HG02571 (cell line): Measurements from ENCODE around the gene MVB12B.

Experiments used
- ATAC-seq: cut with Tn5 transposase; IDR thresholded peaks from one replicate; pipeline ENCODE4 v1.9.1; 2021; ENCODE audit warnings: mild to moderate bottlenecking, moderate library complexity; ENCODE audit not compliant: unreplicated experiment

MVB12B gene

DNA sequence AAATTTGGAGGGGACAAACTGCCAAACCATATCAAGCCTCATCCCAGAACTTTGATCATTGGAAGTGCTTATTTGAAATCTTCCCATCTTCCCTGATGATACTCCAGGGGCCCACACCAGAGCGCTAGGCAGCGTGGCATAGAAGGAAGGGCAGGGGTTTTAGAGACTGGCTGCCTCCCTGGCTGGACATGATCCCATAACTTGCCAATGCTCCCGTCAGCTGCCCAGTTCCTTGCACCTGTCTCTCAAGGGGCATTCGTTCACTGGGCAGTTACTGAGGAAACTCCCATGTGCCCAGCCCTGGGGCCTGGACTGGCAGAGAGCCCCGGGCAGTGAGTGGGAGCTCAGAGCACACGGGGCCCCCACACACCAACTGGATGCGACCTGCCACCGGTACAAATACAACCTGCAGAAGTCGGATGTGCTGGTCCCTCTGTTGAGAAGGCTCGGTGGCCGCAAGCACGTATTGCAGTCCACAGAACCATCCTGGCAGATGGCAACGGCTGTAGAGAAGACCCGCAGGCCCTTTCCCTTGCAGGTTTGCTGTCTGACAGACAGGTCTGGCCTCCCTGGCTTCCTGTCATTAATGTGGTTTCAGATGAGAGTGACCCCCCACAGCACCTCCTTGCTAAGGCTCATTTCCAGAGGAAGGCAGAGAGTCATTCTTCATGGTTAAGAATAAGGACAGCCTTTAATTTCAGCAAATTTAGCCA, 122.4 kb downstream of the MVB12B start:
- ATAC-seq: no peak

DNA sequence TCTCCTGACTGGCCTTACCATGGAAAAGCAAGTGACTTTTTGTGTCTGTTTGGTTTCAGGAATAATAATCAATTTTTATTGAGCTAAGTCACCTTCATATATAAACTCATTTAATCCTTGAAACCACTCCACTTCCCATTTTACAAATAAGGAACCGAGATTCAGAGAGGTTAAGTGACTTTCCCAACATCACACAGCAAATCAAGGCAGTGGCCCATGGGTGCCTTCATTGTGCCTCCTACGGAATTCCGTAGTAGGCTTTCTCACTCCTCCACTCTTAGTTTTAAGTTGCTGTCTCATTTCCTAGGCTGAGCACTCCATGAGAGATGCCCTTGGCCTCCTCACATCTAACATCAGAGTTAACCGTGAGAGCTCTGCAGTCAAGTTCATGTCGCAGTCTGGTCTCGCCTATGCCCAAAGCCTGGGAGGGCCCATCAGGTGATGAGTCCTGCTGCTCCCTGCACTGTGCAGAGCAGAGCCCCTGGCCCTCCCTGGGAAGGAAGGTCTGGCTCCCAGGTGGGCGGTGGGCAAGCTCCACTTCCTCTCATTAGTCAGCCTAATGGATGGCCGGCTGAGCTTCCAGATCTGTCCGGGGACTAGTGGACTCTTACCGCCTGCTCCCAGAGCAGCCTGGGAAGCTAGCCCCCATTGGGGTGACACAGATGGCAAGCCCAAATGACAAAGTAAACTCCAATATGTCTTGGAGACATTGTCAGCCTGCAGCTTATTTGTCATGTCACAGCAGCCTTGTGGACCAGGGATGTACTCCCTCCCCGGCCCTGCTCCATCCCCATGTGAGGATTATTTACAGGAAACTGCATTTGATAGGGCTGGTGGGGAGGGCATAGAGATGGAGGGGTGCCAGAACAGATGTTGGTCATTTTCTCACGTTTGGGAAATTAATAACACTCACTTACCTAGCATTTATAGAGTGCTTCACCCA, 123.4 kb downstream of the MVB12B start:
- ATAC-seq: no peak

DNA sequence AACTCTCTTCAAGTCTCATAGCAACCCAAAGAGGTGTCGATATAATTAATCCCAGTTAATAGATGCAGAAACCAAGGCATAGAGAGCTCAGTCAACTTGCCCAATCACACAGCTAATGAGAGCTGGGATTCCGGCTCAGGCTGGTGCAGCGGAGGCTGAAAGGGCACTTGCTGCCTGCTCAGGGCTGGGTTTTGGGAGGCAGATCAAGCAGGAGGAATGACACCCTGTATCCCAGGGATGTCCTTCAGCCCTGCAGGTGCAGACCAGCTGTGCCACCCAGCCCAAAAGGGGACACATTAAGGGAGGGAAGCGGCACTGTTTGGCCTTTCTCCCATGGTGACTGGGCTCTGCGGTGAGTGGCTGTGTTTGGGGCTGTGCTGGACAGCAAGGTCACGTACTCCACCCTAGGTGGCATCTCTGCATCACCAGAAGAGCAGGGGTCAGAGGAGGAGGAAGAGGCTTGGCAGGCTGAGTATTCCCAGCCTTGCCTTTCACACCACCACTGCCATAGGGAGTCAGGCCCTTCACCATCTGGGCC, 124.1 kb downstream of the MVB12B start:
- no peak for ATAC-seq

DNA sequence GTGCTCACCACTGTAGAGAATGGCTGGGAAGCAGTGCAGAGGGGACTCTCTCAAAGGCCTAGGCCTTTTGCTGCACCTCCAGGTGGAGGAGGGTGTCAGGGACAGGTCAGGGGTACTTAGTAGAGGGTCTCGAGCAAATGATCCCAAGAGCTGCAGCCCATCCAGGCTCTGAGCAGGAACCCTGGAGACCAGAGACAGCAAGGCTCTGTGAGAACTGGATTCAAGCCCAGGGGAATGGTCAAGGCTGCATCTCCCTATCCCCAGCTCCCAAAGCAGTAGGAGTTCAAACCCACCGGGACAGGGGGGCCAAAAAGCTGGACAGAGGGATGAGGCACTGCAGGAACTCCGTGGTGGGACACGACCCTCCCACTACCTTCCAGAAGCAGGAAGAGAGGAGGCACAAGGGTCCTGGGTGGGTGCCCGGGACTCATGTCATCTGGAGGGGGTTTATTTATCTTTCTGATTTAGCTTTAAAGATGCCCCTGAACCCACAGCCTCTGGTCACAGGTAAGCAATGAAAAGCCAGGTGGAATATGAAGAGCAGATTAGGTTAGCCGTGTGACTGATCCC, 124.8 kb downstream of the MVB12B start:
- no peak for ATAC-seq

DNA sequence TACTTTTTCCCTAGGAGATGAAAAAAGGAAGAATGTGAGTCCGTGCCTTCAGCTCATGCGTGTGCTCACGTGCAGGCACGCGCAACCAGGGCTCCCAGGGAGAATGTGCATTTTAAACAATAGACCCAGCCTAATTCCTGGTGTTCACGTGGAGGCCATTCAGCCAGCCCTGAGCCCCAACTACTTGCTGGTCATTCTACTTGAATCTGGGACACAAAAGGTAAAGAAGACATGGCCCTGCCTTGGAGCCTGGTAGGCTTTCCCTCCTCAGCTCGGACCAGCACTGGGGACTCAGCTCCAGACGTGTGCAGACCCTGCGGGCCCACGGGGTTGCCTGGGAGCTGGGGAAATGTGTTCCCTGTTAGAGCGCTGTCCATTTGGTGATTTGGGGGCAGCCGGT, 125.5 kb downstream of the MVB12B start:
- no peak for ATAC-seq

DNA sequence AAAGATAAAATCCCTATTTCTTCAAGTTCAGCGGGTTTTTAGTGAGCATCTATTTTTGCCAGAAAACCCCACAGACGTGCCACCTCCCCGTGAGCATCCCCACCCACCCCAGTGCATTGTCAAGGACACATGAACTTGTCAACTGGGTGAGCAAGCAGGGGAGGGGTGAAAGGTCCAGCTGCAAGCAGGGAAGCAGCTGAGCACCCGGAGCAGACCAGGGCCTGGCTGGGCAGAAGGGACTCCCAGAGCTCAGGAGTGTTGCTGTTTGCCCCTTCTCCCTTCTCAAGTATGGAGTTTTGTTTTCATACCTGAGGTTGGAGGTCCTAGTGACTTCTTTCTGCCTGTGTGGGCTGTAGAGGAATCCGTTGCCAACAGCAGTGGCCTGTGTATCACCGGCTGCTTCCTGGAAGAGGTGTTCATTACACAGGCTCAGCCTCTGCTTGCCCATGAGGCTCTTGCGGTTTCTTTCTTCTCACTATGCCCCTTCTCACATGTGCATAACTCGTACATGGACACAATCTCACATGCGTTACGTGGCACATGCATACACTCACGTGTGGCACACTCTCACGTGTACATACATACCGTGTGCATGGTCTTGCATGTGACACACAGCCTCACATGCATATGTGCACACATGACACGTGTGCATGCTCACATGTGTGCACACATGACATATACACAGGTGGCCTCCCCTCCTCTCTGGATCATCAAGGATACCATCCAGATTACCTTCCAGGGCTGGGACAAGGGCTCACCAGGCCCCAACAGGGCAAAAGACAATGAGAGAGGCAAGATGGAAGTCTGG, 126.7 kb downstream of the MVB12B start:
- no peak for ATAC-seq

DNA sequence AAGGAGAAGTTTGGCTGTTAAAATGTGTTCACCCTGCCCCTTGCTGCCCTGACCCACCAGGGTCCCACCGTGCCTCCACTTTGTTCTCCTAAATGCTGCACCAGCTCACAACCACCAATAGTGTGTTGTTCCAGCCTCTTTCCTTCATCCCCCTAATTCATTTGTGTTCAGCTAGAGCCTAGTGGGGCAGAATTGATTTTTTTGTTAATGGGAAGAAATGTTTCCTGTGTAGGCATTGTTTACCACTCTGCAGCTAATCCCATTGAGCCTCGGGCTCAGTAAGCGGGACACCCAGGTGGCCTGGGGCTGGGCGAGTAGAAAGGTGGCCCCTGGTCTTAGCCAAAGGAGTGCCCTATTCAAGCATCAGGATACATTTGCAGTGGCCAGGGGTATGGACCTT, 127.6 kb downstream of the MVB12B start:
- no peak for ATAC-seq

DNA sequence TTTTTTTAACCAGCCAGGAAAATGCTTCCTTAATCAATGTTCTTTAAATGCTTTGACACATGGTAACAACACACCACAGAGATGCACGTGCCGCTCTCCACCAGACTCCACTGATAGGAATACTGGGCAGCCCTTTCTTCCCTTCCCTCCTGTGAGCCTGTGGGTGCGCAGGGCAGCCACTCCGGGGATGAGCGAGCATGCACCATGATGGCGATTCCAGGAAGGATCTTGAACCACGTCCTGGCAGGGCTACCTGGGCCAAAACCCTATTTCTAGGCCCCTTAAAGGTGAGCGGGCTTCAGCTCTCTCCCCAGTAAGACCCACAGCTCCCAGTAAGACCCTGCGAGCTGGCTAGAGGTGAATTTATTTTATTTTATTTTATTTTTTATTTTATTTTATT, 128.2 kb downstream of the MVB12B start:
- ATAC-seq: no peak

DNA sequence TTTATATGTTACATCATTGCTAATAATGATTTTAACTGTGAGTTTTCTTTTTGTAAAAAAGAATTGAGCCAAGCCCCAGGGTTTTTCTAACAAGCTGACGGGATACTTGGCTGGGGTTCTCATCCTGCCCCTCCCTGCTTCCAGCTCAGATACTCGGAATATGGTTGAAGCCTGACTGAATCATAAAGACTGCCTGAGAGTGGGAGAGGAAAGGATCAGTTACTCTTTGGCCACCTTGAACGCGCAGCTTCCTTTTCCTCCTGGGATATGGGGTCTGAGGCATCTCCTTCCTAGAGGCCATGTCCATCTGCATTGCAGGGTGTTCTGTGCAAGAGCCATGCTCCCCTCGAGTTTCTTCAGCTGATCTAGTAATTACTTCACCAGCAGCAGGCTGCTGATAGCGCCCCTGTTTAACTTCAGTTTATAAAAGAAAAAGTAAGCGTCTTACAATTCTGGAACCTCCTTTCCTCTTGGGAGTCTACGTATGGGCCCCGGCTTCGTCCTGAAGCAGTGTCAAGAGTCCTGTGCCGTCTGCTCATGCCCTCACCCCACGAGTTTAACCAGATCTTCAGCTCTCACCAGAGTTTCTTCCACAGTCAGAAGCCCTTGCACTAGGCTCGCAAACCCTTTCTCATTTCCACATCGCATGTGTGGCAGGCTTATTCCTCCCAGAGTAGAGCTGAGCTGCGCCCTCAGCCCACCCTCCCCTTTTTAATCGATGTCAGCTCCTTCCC, 130.0 kb downstream of the MVB12B start:
- ATAC-seq: no peak

DNA sequence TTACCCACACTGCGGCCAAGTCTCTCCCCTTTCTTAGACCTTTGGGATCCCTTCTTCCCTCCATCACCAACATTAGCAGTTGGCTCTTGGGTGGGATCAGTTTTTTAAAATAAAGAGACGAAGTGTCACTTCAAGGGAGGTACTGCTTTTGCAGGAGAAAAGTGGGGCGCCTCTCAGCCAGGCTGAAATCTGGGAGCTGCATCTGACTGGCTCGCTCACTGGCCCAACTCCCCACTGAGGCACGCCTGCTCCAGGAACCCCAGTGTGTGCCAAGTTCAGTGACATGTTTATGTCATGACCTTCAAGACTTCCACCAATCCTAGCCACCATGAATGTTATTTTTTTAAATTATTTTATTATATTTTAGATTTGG, 130.5 kb downstream of the MVB12B start:
- no peak for ATAC-seq

DNA sequence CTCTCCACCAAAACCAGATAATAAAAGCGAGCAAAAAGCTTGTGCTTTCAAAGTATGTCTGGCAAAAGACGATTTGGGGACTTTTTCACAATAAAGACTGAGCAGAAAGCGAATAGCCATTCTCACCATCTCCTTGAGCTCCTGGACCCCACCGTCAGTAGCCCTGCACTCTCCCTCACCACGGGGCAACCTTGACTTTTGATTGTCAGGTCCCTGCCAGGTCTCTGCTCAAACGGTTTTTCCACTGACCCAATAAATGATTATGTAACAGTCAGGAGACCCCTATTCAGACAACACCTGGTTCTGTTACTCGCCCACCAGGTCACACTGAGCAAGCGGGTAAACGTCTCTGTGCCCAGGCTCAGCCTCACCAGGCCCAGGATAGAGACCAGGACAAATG, 131.3 kb downstream of the MVB12B start:
- ATAC-seq: no peak

DNA sequence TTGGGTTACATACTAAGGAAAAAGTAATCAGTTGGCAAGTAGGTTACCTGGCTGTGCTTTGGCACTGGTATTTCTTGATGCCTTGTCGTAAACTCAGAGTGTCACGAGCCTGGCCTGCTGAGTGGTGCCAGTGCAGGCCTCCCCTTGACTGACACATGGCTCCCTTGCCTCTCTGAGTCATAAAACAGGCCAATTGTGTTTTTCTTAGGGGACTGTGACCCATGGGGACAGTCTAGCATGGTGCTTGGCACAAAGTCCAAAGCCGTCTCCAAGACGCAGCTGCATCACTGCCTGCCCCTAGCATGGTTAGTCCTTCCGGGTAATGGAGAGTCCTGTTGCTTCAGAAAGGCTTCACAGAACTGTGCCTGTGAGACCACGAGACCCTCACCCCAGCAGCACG, 132.5 kb downstream of the MVB12B start:
- no peak for ATAC-seq

DNA sequence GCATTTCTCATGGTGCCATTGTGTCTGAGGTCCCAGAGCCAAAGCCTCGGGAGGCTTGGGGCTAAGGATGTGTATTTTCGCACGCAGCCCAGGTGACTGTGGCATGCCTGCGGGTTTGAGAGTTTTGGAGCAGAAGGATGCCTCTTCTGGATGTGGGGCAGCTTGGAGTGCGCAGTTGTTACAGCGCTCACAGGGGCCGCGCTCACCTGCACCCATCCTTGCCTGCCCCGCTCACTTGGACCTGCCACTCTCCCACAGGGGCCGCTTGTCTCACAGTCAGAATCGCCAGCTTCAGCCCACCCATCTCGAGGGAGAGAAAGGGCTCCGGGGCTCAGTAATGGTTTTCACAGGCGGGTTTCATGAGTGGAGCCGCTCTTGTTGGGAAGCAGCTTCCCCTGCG, 132.9 kb downstream of the MVB12B start:
- ATAC-seq: no peak

DNA sequence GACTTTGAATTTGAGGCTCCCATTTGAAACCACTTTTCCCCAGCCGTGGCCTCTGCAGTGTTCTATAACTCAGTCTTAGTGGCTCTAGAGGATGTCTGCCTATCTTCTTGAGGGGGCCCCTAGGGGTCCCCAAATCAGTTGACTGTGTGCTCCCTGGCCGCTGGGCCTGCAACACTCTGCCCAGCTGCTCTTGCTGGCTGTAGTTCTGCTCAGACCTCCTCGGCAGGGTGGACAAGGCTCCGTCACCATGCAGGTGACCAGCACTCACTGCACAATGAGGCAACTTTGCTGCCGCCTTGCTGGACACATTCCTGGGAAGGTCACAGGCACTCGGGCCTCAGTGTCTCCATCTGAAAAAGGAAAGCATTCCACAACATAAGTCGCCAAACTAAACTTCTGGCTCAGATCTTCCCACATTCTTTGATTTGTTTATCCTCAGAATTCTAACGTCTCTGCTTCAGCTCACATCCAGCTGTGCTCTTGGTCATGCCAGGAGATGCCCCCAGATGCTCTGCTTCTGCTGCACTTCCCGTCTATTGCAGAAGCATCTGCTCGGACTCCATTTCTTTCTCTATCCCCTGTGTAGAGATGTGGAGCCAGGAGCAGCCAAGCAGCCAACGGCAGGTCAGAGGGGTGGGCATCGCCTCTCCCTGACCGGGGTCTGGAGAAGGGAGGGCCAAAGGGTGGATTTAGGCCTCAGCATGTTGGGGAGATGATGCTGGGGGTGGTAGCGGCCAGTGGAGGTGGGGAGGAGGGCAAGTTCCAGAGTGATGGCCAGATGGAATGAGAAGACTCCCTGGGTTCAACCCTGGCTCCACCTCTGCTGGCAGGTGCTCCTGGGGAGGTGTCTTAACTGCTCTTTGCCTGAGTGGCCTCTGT, 133.6 kb downstream of the MVB12B start:
- no peak for ATAC-seq

DNA sequence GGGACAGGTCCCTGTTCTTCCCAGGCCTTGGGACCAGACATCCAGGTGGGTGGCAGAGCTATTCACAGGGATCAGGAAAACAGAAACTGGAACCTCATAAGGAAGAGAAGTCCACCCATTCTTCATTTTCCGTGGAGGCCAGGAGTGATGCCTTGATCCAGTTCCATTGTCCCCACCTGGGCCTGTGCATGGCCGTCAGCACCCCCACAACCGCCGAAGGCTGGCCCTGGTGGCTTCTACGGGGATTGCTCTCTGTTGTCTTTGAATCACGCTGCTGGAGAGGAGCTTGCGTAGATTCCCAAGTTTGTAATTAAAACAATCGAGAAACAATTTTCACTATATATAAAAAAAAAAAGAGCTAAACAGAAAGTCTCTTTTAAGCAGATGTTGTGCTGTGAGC, 134.4 kb downstream of the MVB12B start:
- no peak for ATAC-seq

DNA sequence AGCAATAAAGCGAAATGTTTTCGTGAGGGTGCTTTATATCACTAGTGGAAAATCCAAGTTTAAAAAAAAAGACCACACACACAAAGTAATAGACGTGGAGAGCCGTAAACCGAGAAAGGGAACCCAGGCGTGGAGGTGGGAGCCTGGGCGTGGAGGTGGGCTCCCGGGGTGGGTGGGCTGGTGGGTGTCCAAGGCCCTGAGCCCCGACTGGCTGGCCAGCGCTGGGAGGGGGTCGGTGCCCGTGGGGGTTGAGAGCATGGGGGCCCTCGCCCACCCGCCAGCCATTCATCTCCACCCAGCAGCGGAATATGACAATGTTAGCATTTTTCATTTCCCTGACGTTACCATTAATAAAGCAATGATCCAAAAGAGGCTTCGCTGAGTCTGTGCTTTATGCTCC, 135.0 kb downstream of the MVB12B start:
- no peak for ATAC-seq

DNA sequence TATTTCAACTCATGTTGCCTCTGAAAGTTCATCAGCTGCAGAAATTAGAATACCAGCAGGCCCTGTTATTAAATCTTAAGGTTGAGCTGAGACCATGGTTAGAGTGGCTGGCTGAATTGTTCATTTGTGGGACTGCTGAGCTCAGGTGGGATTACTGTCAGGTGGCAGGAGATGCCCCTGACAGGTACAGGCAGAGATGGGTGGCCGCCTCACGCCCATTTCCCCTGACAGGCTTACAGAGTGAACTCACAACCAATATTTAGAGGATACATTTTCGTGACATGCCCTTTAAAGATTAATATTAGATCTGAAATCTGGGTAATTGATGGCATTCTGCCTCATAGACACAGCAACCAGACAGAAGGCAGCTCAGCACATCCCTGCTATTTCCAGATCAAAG, 136.0 kb downstream of the MVB12B start:
- ATAC-seq: no peak

DNA sequence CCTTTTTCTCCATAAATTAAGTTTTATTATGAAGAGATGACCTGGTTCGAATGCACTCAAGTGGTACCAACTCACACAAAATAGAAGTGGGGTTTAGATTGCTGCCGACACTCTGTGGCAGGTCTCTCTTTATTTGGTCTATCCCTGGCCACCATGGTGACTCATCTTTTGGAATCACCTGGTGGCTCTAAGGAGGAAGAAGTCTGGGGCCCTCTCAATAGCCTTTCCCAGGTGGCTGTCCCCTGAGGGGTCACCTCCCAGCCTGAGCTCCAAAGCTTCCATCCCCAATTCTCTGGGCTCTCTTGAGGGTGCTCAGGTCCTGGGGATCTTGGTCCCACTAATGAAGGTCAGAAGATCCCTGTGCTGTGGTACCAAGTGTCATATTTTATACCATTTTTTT, 136.8 kb downstream of the MVB12B start:
- no peak for ATAC-seq
